ENCODE measurements around the gene IL2RA.
"Not testable (repeated sequence)": the region's sequence is repeated elsewhere in the genome, so short reads cannot be mapped to it uniquely, and the experiment has no call there.

Gene IL2RA

GRCh38 chr10:5963591-5963990 is 98.6 kb downstream of the IL2RA start:
- no peaks in the 10 kb centered on the region for H3K4me1 Mint-ChIP-seq
- H3K9me3 Mint-ChIP-seq, result no peaks in the 10 kb centered on the region
- no peaks in the 10 kb centered on the region for H3K27me3 Mint-ChIP-seq
- no peak for ATAC-seq
- H3K27ac Mint-ChIP-seq, result no peak overlapping the region
- H3K36me3 Mint-ChIP-seq, result peaks cover 45% of the 10 kb centered on the region
- no peak overlapping the region for H3K4me3 Mint-ChIP-seq

GRCh38 chr10:5963071-5963470 is 99.1 kb downstream of the IL2RA start:
- no peaks in the 10 kb centered on the region for H3K27me3 Mint-ChIP-seq
- H3K4me3 Mint-ChIP-seq, result no peak overlapping the region
- H3K9me3 Mint-ChIP-seq, result no peaks in the 10 kb centered on the region
- peaks cover 41% of the 10 kb centered on the region for H3K36me3 Mint-ChIP-seq
- H3K4me1 Mint-ChIP-seq, result no peaks in the 10 kb centered on the region
- ATAC-seq, result no peak
- H3K27ac Mint-ChIP-seq, result no peak overlapping the region

GRCh38 chr10:5962358-5962940 is 99.7 kb downstream of the IL2RA start:
- H3K27ac Mint-ChIP-seq, H3K4me1 Mint-ChIP-seq, H3K27me3 Mint-ChIP-seq, ATAC-seq, H3K4me3 Mint-ChIP-seq, H3K9me3 Mint-ChIP-seq: not testable (repeated sequence)
- H3K36me3 Mint-ChIP-seq, result peaks cover 46% of the 10 kb centered on the region

- Mint-ChIP-seq H3K4me1 (no peaks in the 10 kb centered on the region), H3K36me3 (peaks cover 55% of the 10 kb centered on the region), H3K27me3 (no peaks in the 10 kb centered on the region), H3K4me3 (no peak overlapping the region), H3K9me3 (no peaks in the 10 kb centered on the region), H3K27ac (no peak overlapping the region)
- ATAC-seq, result no peak
Measured at GRCh38 chr10:5961405-5962100, 100.6 kb downstream of the IL2RA start.

- H3K27ac Mint-ChIP-seq, ATAC-seq, H3K9me3 Mint-ChIP-seq, H3K4me3 Mint-ChIP-seq, H3K27me3 Mint-ChIP-seq, H3K4me1 Mint-ChIP-seq: not testable (repeated sequence)
- peaks cover 61% of the 10 kb centered on the region for H3K36me3 Mint-ChIP-seq
Measured at GRCh38 chr10:5960973-5961275, 101.2 kb downstream of the IL2RA start.

Measured in stimulated activated memory B cell treated with anti-CD40 and anti-IgM and Interleukin-4, amounts not matched to agents 10 μg/mL and 1 μg/mL and 100 μg/mL, for 72 hours (primary cell).